Measurements from ENCODE around the gene LIMS2.

Gene LIMS2

DNA sequence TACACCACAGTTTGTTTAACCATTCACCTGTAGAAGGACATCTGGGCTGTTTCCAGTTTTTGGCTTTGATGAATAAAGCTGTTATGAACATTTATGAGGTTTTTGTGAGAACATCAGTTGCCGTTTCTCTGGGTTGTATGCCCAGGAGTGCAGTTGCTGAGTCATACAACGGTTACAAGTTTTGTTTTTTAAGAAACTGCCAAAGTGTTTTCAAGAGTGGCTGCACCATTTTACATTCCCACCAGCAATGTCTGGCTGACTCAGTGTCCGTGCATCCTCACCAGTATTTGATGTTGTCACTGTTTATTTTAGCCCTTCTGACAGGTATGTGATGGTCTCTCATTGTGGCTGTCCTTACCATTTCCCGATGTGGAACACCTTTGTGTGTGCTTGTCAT, 77.3 kb downstream of the LIMS2 start:
- DNase-seq (ENCODE audit: low read depth), result no peak
- H3K4me3 ChIP-seq (ENCODE audit: low read depth, low read length), result no peak overlapping the region
- TF ChIP-seq, protein P1, sequence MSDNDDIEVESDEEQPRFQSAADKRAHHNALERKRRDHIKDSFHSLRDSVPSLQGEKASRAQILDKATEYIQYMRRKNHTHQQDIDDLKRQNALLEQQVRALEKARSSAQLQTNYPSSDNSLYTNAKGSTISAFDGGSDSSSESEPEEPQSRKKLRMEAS (IDR thresholded peaks at IDR 0.05; ENCODE audit: low read depth, low read length), result no peak
- TF ChIP-seq MYC (IDR thresholded peaks at IDR 0.05; ENCODE audit: low read depth, low read length) (no peak), POLR2A (IDR thresholded peaks at IDR 0.05; ENCODE audit: extremely low read depth, insufficient read length) (no peak)
- TF ChIP-seq, protein P2, sequence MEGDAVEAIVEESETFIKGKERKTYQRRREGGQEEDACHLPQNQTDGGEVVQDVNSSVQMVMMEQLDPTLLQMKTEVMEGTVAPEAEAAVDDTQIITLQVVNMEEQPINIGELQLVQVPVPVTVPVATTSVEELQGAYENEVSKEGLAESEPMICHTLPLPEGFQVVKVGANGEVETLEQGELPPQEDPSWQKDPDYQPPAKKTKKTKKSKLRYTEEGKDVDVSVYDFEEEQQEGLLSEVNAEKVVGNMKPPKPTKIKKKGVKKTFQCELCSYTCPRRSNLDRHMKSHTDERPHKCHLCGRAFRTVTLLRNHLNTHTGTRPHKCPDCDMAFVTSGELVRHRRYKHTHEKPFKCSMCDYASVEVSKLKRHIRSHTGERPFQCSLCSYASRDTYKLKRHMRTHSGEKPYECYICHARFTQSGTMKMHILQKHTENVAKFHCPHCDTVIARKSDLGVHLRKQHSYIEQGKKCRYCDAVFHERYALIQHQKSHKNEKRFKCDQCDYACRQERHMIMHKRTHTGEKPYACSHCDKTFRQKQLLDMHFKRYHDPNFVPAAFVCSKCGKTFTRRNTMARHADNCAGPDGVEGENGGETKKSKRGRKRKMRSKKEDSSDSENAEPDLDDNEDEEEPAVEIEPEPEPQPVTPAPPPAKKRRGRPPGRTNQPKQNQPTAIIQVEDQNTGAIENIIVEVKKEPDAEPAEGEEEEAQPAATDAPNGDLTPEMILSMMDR (IDR thresholded peaks at IDR 0.05; ENCODE audit: low read depth, low read length), result no peak

DNA sequence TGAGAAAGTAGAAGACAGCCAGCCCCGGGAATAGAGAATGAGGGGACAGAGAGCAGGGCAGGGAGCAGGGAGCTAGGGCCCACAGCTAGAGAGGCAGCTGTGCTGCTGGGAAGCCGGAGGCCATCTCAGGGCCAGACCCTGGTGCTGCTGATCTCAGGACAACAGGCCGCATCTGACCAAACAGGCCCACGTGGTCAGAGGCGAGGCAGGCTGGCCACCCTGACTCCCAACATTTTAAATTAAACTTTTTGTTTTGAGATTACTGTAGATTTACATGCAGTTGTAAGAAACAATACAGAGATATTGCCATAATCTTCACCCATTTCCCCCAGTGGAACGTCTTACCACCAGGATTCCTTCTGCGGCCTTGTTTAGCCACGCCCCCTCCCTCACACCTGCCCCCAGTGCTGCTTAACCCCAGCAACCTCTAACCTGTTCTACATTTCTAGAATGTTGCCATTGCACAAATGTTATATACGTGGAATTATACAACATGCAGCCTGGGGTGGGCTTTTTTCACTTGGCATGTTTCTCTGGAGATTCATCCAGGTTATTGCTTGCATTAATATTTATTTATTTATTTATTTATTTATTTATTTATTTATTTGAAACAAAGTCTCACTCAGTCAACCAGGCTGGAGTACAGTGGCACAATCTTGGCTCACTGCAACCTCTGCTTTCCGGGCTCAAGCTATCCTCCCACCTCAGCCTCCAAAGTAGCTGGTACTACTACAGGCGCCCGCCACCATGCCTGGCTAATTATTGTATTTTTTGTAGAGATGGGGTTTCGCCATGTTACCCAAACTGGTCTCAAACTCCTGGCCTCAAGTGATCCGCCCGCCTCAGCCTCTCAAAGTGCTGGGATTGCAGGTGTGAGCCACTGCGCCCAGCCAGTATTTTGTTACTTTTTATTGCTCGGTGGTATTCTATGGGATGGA, 78.0 kb downstream of the LIMS2 start:
- DNase-seq (ENCODE audit: low read depth), result no peak
- TF ChIP-seq POLR2A (IDR thresholded peaks at IDR 0.05; ENCODE audit: extremely low read depth, insufficient read length) (no peak), MYC (IDR thresholded peaks at IDR 0.05; ENCODE audit: low read depth, low read length) (no peak)
- TF ChIP-seq, protein P2 (IDR thresholded peaks at IDR 0.05; ENCODE audit: low read depth, low read length), result no peak
- TF ChIP-seq, protein P1 (IDR thresholded peaks at IDR 0.05; ENCODE audit: low read depth, low read length), result no peak
- no peak overlapping the region for H3K4me3 ChIP-seq (ENCODE audit: low read depth, low read length)

DNA sequence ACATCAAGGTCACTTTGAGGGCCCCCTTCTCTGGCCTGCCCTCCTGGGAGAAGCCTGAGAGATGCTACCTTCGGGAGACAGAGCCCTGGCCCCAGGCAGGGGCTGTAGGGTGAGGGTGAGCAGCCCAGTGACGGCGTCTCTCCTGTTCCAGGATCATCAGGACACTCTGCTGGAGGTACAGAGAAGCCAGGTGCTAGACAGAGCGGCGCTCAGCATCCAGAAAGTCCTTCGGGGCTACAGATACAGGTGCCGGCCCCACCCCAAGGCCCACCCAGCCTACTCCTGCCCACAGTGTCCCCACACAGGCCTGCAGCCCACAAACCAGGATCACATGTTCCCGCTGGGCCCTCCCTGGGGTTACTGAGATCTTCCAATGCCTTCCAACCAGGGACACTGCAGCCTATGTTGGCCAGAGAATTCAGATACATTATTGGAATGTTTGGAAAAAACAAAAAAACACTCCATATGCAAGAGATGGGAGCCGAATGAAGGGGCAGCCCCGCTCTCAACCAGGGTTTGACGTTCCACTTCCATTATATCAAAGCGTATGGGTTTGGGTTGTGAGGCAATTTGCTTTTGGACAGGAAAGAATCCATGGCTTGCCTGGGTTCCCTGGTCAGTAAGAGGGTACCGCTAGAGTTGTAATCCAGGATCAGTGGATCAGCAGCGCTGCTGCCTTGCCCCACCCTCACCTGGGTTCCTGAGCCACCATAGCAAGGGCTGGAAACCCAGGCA, 78.9 kb downstream of the LIMS2 start:
- TF ChIP-seq, protein P1 (IDR thresholded peaks at IDR 0.05; ENCODE audit: low read depth, low read length), result no peak
- TF ChIP-seq MYC (IDR thresholded peaks at IDR 0.05; ENCODE audit: low read depth, low read length), result no peak
- TF ChIP-seq, protein P2 (IDR thresholded peaks at IDR 0.05; ENCODE audit: low read depth, low read length), result no peak
- no peak for TF ChIP-seq POLR2A (IDR thresholded peaks at IDR 0.05; ENCODE audit: extremely low read depth, insufficient read length)

DNA sequence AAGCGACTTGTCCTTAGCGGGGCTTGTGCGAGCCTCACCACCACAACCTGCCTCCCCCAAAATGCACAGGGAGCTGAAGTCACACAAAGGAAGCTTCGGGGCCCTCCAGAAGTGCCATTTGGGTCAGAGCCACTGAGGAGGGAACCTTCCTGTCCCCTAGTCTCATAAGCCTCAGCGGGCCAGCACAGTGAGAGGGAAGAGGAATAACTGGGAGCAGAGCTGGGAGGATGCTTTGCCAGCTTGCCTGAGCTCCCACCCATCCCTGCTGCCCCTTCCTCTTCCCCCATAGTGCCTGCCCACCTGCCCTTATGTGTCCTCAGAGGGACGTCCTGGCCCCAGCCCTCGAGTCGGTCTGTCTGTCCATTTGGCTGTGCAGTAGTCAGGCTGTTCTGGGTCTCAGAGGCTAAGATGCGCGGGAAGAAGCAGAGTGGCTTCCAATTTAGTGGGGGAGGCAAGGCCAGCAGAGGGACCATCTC, 81.2 kb downstream of the LIMS2 start:
- TF ChIP-seq, protein P1 (IDR thresholded peaks at IDR 0.05; ENCODE audit: low read depth, low read length), result no peak
- TF ChIP-seq, protein P2 (IDR thresholded peaks at IDR 0.05; ENCODE audit: low read depth, low read length), result no peak
- no peak for TF ChIP-seq MYC (IDR thresholded peaks at IDR 0.05; ENCODE audit: low read depth, low read length)
- no peak for TF ChIP-seq POLR2A (IDR thresholded peaks at IDR 0.05; ENCODE audit: extremely low read depth, insufficient read length)
- no peak for DNase-seq (ENCODE audit: low read depth)
- H3K4me3 ChIP-seq (ENCODE audit: low read depth, low read length), result no peak overlapping the region

More for the DNA sequence above, 78.9 kb downstream of the LIMS2 start:
- DNase-seq (ENCODE audit: low read depth), result no peak
- H3K4me3 ChIP-seq (ENCODE audit: low read depth, low read length), result no peak overlapping the region

DNA sequence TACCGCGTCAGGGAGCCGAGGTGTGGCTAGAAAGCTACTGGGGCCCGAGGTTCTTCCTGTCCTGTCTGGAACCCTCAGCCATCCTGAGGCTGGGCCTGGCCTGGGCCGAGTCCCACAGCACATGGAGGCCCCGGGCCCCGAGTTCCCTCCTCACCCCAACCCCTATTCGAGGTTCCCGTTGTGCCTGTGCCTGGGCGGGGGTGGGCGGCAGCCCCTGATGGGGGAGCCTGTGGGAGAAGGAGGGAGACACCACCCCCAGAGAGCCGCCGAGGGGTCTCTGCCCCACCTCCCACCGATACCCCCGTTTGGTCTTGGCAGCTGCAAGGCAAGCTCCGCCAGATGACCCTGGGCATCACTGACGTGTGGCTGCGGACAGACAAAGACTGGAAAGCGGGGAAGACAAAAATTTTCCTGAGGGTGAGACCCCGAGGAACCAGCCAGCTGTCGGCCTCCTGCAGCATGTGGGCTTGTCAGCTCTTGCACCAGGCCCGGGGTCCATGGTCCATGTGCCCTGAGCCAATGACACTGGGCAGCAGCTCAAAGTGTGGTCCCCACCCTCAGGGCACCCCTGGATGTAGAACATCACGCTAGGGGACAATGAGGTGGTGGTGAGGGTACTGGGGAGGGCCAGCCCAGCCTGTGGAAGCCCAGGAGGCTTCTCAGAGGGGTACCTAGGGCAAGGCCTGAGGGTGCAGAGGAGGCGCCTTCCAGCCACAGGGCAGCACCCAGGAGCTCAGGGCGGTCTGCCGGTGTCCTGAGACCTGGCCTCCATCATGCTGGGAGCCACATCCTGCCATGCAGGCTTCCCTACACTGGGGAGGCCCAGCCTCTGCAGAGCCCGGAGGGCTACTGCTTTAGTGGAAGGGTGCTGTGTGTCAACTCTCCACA, 81.9 kb downstream of the LIMS2 start:
- no peak overlapping the region for H3K4me3 ChIP-seq (ENCODE audit: low read depth, low read length)
- TF ChIP-seq, protein P2 (IDR thresholded peaks at IDR 0.05; ENCODE audit: low read depth, low read length), result no peak
- TF ChIP-seq MYC (IDR thresholded peaks at IDR 0.05; ENCODE audit: low read depth, low read length), result no peak
- TF ChIP-seq, protein P1 (IDR thresholded peaks at IDR 0.05; ENCODE audit: low read depth, low read length), result no peak
- TF ChIP-seq POLR2A (IDR thresholded peaks at IDR 0.05; ENCODE audit: extremely low read depth, insufficient read length), result no peak
- DNase-seq (ENCODE audit: low read depth), result no peak

Data from NB4 (cell line).